GM12874 (cell line): ENCODE data around the gene PARM1.

Source experiments
- CTCF ChIP-seq: IDR thresholded peaks from 2 replicates; pipeline ENCODE4 v1.5.1; 2011; ENCODE audit warnings: low read depth, mild to moderate bottlenecking, control low read depth, low read length, moderate library complexity; ENCODE audit not compliant: insufficient read depth

The PARM1 gene

GRCh38 chr4:74950882-74951281, 18.0 kb downstream of the PARM1 start:
- TF ChIP-seq CTCF: no peak

DNA sequence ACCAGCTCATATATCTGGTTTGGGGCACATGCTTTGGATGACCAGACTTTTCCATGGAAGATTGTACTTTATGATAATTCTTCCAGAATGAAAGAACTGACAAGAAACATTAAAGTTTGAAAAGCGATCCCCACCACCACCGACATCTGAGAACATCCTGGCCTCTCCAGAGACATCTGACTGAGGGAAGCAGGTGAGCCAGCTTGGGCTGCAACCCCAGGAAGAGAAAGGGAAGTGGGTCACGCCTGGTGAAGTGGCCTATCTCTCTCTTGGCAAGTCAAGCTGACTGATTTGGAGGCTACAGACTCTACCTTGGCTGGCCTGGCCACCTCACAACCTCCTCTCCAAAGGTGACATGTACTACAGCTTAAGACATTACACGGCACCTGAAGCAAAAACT, 20.7 kb downstream of the PARM1 start:
- no peak for TF ChIP-seq CTCF

GRCh38 chr4:74958881-74959280, 26.0 kb downstream of the PARM1 start:
- TF ChIP-seq CTCF: no peak

DNA sequence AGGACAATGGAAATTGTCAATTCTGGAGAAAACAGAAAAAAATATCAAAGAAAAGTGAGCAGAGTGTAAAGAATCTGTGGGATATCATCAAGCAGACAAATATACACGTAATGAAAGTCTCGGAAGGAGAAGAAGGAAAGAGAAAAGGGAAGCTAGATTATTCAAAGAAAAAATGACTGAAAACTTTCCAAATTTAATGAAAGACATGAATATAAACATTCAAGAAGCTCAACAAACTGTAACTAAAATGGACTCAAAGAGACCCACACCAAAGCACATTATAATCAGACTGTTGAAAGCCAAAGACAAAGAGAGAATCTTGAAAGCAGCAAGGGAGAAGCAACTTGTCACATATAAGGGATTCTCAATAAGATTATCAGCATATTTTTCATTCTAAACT, 28.3 kb downstream of the PARM1 start:
- no peak for TF ChIP-seq CTCF

DNA sequence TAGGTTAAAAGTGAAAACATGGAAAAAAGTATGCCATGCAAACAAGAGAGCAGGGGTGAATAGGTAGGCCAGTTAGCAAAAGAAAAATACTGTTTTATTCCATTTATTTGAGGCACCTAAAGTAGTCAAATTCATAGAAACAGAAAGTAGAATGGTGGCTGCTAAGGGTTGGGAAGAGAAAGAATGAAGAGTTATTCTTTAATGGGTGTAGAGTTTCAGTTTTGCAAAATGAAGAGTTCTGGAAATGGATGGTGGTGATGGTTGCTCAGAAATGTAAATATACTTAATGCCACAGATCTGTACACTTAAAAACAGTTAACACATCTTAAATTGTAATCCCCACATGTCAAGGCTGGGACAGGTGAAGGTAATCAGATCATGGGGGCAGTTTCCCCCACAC, 29.7 kb downstream of the PARM1 start:
- no peak for TF ChIP-seq CTCF

GRCh38 chr4:74964311-74964710, 31.4 kb downstream of the PARM1 start:
- no peak for TF ChIP-seq CTCF

GRCh38 chr4:74967324-74967723, 34.4 kb downstream of the PARM1 start:
- TF ChIP-seq CTCF: no peak
